Small intestine (tissue), 7 donors: ENCODE measurements around the gene AGK. TPM values are rescaled to one million over a fixed set of nuclear protein-coding genes. Genes with fewer than 3 reads are reported as not detected.

Experiments
- DNase-seq, 2 donors: peaks; one replicate each; pipeline versions ENCODE4 v3.0.0 to v3.0.0-alpha.2; 2013
- FAIRE-seq: peaks from 2 replicates; lab custom pipeline; 2012; peaks lifted over from hg19 to GRCh38; lab: Jason Lieb, UNC
- H3K27ac ChIP-seq, 3 donors: one replicate each; pipeline ENCODE4 v1.5.1; 2013; ENCODE audit warnings: low read length in 2 of 3, mild to moderate bottlenecking in 2 of 3, control low read depth in 1 of 3, inconsistent platforms in 1 of 3, low read depth in 1 of 3, moderate library complexity in 1 of 3
- H3K27me3 ChIP-seq, 3 donors: one replicate each; pipeline ENCODE4 v1.6.1; 2013; ENCODE audit warnings: low read length in 3 of 3, inconsistent platforms in 1 of 3; ENCODE audit not compliant: control insufficient read depth in 3 of 3, insufficient read depth in 3 of 3
- H3K36me3 ChIP-seq, 3 donors: one replicate each; pipeline ENCODE4 v1.6.1; 2013; ENCODE audit warnings: low read length in 3 of 3, inconsistent platforms in 1 of 3, low read depth in 1 of 3, mild to moderate bottlenecking in 1 of 3, moderate library complexity in 1 of 3; ENCODE audit not compliant: control insufficient read depth in 3 of 3, insufficient read depth in 2 of 3
- H3K4me1 ChIP-seq, 3 donors: one replicate each; pipeline ENCODE4 v1.6.1; 2013; ENCODE audit warnings: low read length in 2 of 3, inconsistent platforms in 1 of 3, low read depth in 1 of 3, mild to moderate bottlenecking in 1 of 3, moderate library complexity in 1 of 3; ENCODE audit not compliant: control insufficient read depth in 3 of 3, insufficient read depth in 2 of 3
- H3K4me3 ChIP-seq, 3 donors: one replicate each; pipeline ENCODE4 v1.5.1; 2013; ENCODE audit warnings: low read length in 3 of 3, control low read depth in 1 of 3, inconsistent platforms in 1 of 3, low read depth in 1 of 3, mild to moderate bottlenecking in 1 of 3, moderate library complexity in 1 of 3
- H3K9me3 ChIP-seq, 2 donors: one replicate each; pipeline ENCODE4 v1.6.1; 2013; ENCODE audit warnings: low read depth in 1 of 2, low read length in 1 of 2; ENCODE audit not compliant: control insufficient read depth in 2 of 2, insufficient read depth in 1 of 2
- WGBS, 3 donors: extraction: QIAGEN DNeasy Blood & Tissue Kit; methylation state at CpG; one replicate each; pipeline ENCODE4 v1.1.7; 2013; 5-methylcytosine and 5-hydroxymethylcytosine counted together
- polyA plus RNA-seq, 4 donors: library from polyadenylated mRNA; stranded (reverse) in 3 of 4; unstranded in 1 of 4; fragments of 200-250 nt in 3 of 4; fragments of 120-200 nt in 1 of 4; gene quantifications; one replicate each; pipeline versions ENCODE4 v1.2.1 to v1.2.3, GENCODE V29; 2013
- donor health status: healthy with polysubstance abuse.
- donor health status: control.
- donor health status: control.
- donor health status: Bipolar disorder and iron deficiency.
- donor health status: healthy.

AGK gene
- polyA plus RNA-seq, 4 donors, result 3.2 to 23.3 (median 7.3) TPM

DNA sequence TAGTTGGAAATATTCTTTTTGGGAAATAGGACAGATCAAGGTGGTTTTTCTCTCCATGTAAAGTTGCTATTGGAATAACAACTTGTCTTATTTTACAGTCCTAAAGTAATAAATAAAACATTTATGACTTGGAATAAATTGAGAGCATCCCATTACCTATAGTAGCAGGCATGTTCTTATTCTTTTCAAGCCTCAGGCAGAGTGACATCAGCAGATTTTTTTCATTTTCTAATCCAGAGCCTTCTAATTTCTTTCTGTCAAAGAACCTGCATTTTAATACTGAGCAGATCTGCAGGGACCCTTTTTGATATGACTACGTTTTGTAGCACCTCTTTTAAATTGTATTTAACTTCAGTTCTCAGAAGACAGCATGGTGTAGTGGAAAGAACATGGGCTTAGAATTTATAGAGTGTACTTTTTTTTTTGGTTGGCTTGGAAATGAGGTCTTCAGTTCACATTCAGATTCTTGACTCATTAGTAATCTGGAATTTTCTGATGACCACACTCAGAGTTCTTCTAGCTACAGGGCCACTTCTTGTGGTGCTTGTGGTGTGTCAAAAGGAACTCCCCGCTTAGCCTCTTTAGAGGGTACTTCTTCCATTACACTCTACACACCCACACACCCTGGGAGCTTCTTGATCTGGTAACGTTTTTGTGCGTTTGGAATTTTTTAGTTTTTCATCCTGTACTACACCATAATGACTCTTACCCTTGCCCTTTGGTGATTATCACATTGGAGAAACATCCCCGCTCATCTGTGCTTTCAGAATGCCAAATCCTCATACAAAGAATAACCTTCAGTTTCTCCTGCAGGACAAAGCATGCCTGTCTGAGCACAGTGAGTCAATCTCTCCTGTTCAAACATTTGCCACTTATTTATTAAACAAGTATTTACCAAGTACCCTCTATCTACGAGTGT lies 34.6 kb downstream of the AGK start:
- peaks cover 0 to 4% (median 0%) of the 10 kb centered on the region in 3 donors for H3K36me3 ChIP-seq
- WGBS, 3 donors, result 67 to 86% (median 72%) methylated on average over 6 of the region's 6 CpGs
- FAIRE-seq, result no peak

DNA sequence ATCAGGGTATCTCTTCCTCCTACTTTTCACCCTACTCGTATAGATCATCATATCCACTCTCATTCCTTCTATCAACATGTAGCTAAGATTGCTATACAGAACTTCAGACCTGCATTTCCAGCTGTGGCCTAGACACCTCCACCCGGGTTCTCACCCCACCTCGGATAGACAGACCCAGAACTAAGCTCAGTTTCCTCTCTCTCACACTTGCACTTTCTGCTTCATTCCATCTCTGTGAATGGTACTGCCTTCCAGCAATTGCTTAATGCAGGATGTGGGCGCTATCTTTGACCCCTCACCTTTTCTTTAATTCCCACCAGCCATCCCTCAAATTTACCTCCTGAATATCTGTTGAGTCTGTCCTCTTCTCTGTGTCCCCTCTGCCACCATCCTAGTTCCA lies 35.7 kb downstream of the AGK start:
- peaks cover 0 to 3% of the 10 kb centered on the region in 2 donors for H3K9me3 ChIP-seq
- no peak overlapping the region for H3K4me3 ChIP-seq
- no peaks in the 10 kb centered on the region for H3K27me3 ChIP-seq
- WGBS, 3 donors, result 85 to 94% (median 87%) methylated on average over 4 of the region's 4 CpGs
- DNase-seq (no peak), FAIRE-seq (no peak)
- peaks cover 0 to 6% (median 0%) of the 10 kb centered on the region in 3 donors for H3K36me3 ChIP-seq
- H3K4me1 ChIP-seq, result no peaks in the 10 kb centered on the region
- H3K27ac ChIP-seq, result no peak overlapping the region

More for the DNA sequence above, 34.6 kb downstream of the AGK start:
- Histone ChIP-seq H3K27me3 (no peaks in the 10 kb centered on the region), H3K27ac (no peak overlapping the region), H3K4me3 (no peak overlapping the region), H3K4me1 (no peaks in the 10 kb centered on the region), H3K9me3 (peaks cover 0 to 3% of the 10 kb centered on the region in 2 donors)
- no peak for DNase-seq

GRCh38 chr7:141587304-141587703 lies 36.1 kb downstream of the AGK start:
- Histone ChIP-seq H3K4me1 (no peaks in the 10 kb centered on the region), H3K27me3 (no peaks in the 10 kb centered on the region), H3K4me3 (no peak overlapping the region), H3K27ac (no peak overlapping the region), H3K36me3 (peaks cover 0 to 8% (median 0%) of the 10 kb centered on the region in 3 donors), H3K9me3 (no peaks in the 10 kb centered on the region)
- FAIRE-seq (no peak), DNase-seq (no peak)
- WGBS, 3 donors, result 84 to 96% (median 89%) methylated on average over 4 of the region's 4 CpGs

DNA sequence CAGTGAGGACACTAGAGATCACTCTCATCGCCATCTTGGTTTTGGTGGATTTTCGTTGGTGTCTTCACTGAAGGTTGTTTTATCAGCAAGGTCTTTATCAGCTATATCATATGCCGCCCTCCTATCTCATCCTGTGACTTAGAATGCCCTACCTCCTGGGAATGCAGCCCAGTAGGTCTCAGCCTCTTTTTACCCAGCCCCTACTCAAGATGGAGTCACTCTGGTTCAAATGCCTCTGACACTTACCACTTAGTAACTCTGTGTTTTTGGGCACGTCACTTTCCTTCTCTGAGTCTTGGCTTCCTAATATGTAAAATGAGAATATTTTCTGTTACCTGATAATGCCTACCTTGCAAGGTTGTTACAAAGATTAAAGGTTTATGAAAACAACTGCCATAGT lies 37.7 kb downstream of the AGK start:
- 95 to 99% (median 96%) methylated on average over 4 of the region's 4 CpGs for WGBS, 3 donors
- no peaks in the 10 kb centered on the region for H3K27me3 ChIP-seq

DNA sequence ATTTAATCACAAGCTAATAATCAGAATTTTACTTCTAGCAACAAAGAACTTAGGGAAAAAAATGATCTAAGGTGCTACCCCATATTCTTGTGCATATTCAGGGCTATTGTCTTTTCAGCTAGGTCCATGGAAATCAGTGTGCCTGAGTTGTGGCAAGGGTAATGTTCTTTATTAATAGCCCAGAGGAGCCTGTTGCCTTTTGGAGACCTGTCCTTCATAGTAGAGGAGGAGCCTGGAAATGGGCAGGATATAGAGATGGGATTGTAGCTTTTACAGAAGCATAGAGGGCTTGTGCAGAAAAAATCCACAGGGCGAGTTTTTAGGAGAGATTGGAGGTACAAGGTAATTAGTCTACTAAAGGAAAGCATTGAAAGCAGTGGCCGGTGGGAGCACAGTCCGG lies 38.9 kb downstream of the AGK start:
- H3K27ac ChIP-seq, result no peak overlapping the region
- no peak for FAIRE-seq
- DNase-seq, result no peak
- no peak overlapping the region for H3K4me3 ChIP-seq
- peaks cover 0 to 6% (median 3%) of the 10 kb centered on the region in 3 donors for H3K36me3 ChIP-seq
- WGBS, 3 donors, result 84 to 100% (median 93%) methylated on average over 3 of the region's 3 CpGs
- no peaks in the 10 kb centered on the region for H3K9me3 ChIP-seq
- no peaks in the 10 kb centered on the region for H3K4me1 ChIP-seq
- H3K27me3 ChIP-seq, result no peaks in the 10 kb centered on the region

More for the DNA sequence above, 37.7 kb downstream of the AGK start:
- no peak for DNase-seq
- Histone ChIP-seq H3K27ac (no peak overlapping the region), H3K36me3 (peaks cover 0 to 8% (median 3%) of the 10 kb centered on the region in 3 donors), H3K4me3 (no peak overlapping the region), H3K9me3 (no peaks in the 10 kb centered on the region), H3K4me1 (no peaks in the 10 kb centered on the region)
- FAIRE-seq, result no peak

- DNase-seq (peak in 1 of 2 donors; percentile 4), FAIRE-seq (no peak)
- Histone ChIP-seq H3K36me3 (peaks cover 0 to 6% (median 3%) of the 10 kb centered on the region in 3 donors), H3K9me3 (no peaks in the 10 kb centered on the region), H3K27me3 (no peaks in the 10 kb centered on the region), H3K4me3 (no peak overlapping the region), H3K4me1 (no peaks in the 10 kb centered on the region), H3K27ac (no peak overlapping the region)
- WGBS, 3 donors, result 73 to 88% (median 79%) methylated on average over 3 of the region's 3 CpGs
Measured at GRCh38 chr7:141590666-141591065, 39.5 kb downstream of the AGK start.

GRCh38 chr7:141593134-141593533 lies 41.9 kb downstream of the AGK start:
- WGBS, 3 donors, result 46 to 67% (median 58%) methylated on average over 2 of the region's 2 CpGs
- FAIRE-seq, result no peak
- Histone ChIP-seq H3K27ac (no peak overlapping the region), H3K36me3 (peaks cover 0 to 9% (median 3%) of the 10 kb centered on the region in 3 donors), H3K4me3 (no peak overlapping the region), H3K4me1 (no peaks in the 10 kb centered on the region), H3K27me3 (no peaks in the 10 kb centered on the region), H3K9me3 (no peaks in the 10 kb centered on the region)
- no peak for DNase-seq

DNA sequence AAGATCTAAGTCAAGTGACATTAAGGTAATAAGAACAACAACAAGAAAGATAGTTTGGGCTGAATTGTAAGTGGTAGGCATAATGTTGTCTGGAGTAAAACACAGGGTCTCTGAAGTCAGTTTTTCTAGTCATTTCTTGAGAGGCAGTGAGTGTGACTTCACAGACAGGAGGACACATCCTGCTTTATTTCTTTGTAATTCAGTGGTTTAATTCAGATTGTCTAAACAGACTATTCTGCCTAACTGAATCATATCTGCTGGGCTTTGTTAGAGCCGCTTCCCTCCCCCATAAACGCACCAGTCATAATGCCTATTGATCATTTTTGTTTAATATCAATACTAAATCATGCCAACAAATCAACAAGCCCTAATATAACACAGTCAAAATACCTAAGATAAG lies 46.8 kb downstream of the AGK start:
- no peaks in the 10 kb centered on the region for H3K4me1 ChIP-seq
- H3K36me3 ChIP-seq, result peaks cover 0 to 3% (median 3%) of the 10 kb centered on the region in 3 donors
- H3K27ac ChIP-seq, result no peak overlapping the region
- FAIRE-seq (no peak), DNase-seq (no peak)
- H3K9me3 ChIP-seq, result no peaks in the 10 kb centered on the region
- WGBS, 3 donors, result 87 to 95% (median 94%) methylated on average over 2 of the region's 2 CpGs
- H3K27me3 ChIP-seq, result no peaks in the 10 kb centered on the region
- H3K4me3 ChIP-seq, result no peak overlapping the region
